ENCODE data around the gene LYPD8. TPM values are rescaled to one million over a fixed set of nuclear protein-coding genes. Genes with fewer than 3 reads are reported as not detected.

Gene LYPD8
- total RNA-seq, 2 donors from 2014 or later, result not detected

GRCh38 chr1:248737457-248737856, 18.1 kb downstream of the LYPD8 start:
- Mint-ChIP-seq H3K36me3 (ENCODE audit: low read depth) (no peaks in the 10 kb centered on the region), H3K4me3 (no peak overlapping the region), H3K27me3 (ENCODE audit: insufficient read depth) (no peaks in the 10 kb centered on the region), H3K27ac (no peak overlapping the region), H3K4me1 (no peaks in the 10 kb centered on the region), H3K9me3 (peaks cover 92% of the 10 kb centered on the region)
- 33 to 59% methylated on average over 2 to 6 of the region's 6 CpGs for WGBS, 2 experiments (ENCODE audit: insufficient coverage in 1 of 2, insufficient read length in 1 of 2)
- H3K36me3 ChIP-seq (ENCODE audit: control insufficient read depth, insufficient read depth, low read length), result no peaks in the 10 kb centered on the region
- no peak overlapping the region for H3K27ac ChIP-seq (ENCODE audit: low read depth, low read length)
- DNase-seq, result no peak
- H3K4me3 ChIP-seq (ENCODE audit: low read length), result no peak overlapping the region
- peaks cover 88% of the 10 kb centered on the region for H3K9me3 ChIP-seq (ENCODE audit: control insufficient read depth, low read length)
- H3K27me3 ChIP-seq (ENCODE audit: control insufficient read depth, insufficient read depth, low read length, poor library complexity, severe bottlenecking), result no peaks in the 10 kb centered on the region
- no peaks in the 10 kb centered on the region for H3K4me1 ChIP-seq (ENCODE audit: control insufficient read depth, insufficient read depth, low read length)
- no peak overlapping the region for H3K9ac ChIP-seq (ENCODE audit: extremely low read depth, low read length, poor library complexity, severe bottlenecking)
- no peak for TF ChIP-seq CTCF (conservative IDR thresholded peaks at IDR 0.05)

DNA sequence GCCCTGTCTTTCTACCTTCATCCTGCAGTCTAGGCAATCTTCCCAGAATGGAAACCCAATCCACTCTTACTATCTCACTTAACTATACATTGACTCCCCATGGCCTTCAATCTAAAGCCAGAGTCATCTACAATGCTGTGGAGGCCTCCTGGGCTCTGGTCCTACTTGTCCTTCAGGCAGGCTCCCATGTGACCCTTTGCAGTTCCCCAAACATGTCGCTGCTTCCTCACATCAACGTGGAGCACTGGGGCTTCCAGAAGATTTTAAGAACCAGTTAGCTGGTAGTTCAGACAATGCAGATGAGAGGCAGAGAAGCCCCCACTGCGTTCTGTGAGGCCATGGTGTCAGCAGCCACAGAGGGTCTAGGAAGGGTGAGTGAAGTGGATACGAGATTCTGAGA, 18.6 kb downstream of the LYPD8 start:
- Mint-ChIP-seq H3K36me3 (ENCODE audit: low read depth) (no peaks in the 10 kb centered on the region), H3K27ac (no peak overlapping the region), H3K9me3 (peaks cover 96% of the 10 kb centered on the region), H3K4me1 (no peaks in the 10 kb centered on the region), H3K27me3 (ENCODE audit: insufficient read depth) (no peaks in the 10 kb centered on the region), H3K4me3 (no peak overlapping the region)
- no peak for DNase-seq
- Histone ChIP-seq H3K4me1 (ENCODE audit: control insufficient read depth, insufficient read depth, low read length) (no peaks in the 10 kb centered on the region), H3K27ac (ENCODE audit: low read depth, low read length) (no peak overlapping the region), H3K9ac (ENCODE audit: extremely low read depth, low read length, poor library complexity, severe bottlenecking) (no peak overlapping the region), H3K9me3 (ENCODE audit: control insufficient read depth, low read length) (peaks cover 90% of the 10 kb centered on the region), H3K4me3 (ENCODE audit: low read length) (no peak overlapping the region), H3K36me3 (ENCODE audit: control insufficient read depth, insufficient read depth, low read length) (no peaks in the 10 kb centered on the region), H3K27me3 (ENCODE audit: control insufficient read depth, insufficient read depth, low read length, poor library complexity, severe bottlenecking) (no peaks in the 10 kb centered on the region)
- TF ChIP-seq CTCF (conservative IDR thresholded peaks at IDR 0.05), result no peak
- 42 to 45% methylated on average over 2 to 4 of the region's 4 CpGs for WGBS, 2 experiments (ENCODE audit: insufficient coverage in 1 of 2, insufficient read length in 1 of 2)

- no peak overlapping the region for H3K9ac ChIP-seq (ENCODE audit: extremely low read depth, low read length, poor library complexity, severe bottlenecking)
- no peaks in the 10 kb centered on the region for H3K4me1 Mint-ChIP-seq
- H3K4me3 ChIP-seq (ENCODE audit: low read length), result no peak overlapping the region
- no peaks in the 10 kb centered on the region for H3K36me3 ChIP-seq (ENCODE audit: control insufficient read depth, insufficient read depth, low read length)
- WGBS, 2 experiments (ENCODE audit: insufficient coverage in 1 of 2, insufficient read length in 1 of 2), result 78 to 83% methylated on average over 5 of the region's 5 CpGs
- no peak overlapping the region for H3K4me3 Mint-ChIP-seq
- H3K4me1 ChIP-seq (ENCODE audit: control insufficient read depth, insufficient read depth, low read length), result no peaks in the 10 kb centered on the region
- peaks cover 93% of the 10 kb centered on the region for H3K9me3 Mint-ChIP-seq
- no peaks in the 10 kb centered on the region for H3K27me3 Mint-ChIP-seq (ENCODE audit: insufficient read depth)
- no peaks in the 10 kb centered on the region for H3K36me3 Mint-ChIP-seq (ENCODE audit: low read depth)
- H3K27ac Mint-ChIP-seq, result no peak overlapping the region
- peaks cover 90% of the 10 kb centered on the region for H3K9me3 ChIP-seq (ENCODE audit: control insufficient read depth, low read length)
- no peak for DNase-seq
- H3K27me3 ChIP-seq (ENCODE audit: control insufficient read depth, insufficient read depth, low read length, poor library complexity, severe bottlenecking), result no peaks in the 10 kb centered on the region
- no peak for TF ChIP-seq CTCF (conservative IDR thresholded peaks at IDR 0.05)
- H3K27ac ChIP-seq (ENCODE audit: low read depth, low read length), result no peak overlapping the region
Measured at GRCh38 chr1:248733566-248733965, 22.0 kb downstream of the LYPD8 start.

Data from endodermal cell (in vitro differentiated cells).